Adrenal gland (tissue), 12 donors: ENCODE data around the gene GRB10. TPM values are rescaled to one million over a fixed set of nuclear protein-coding genes. Genes with fewer than 3 reads are reported as not detected.
A peak's percentile ranks its signal among the peaks of the same experiment; 100 is the strongest.
"Not testable (repeated sequence)": the region's sequence is repeated elsewhere in the genome, so short reads cannot be mapped to it uniquely, and the experiment has no call there.

Experiments used
- DNase-seq, 7 donors: peaks; one replicate each; pipeline ENCODE4 v3.0.0-alpha.2; 2019 to 2020
- H3K27ac ChIP-seq, 5 donors: fragments of 200-600 bp; sonication (generic) in 4 of 5; 1 replicate in 3 of 5; 2 replicates in 2 of 5; pipeline versions ENCODE4 v1.5.1 to v1.8.0; 2016 to 2020; ENCODE audit warnings: mild to moderate bottlenecking in 1 of 5
- H3K27me3 ChIP-seq: fragments of 200-600 bp; 2 replicates; pipeline ENCODE4 v1.8.0; 2021
- H3K36me3 ChIP-seq, 2 donors: fragments of 200-600 bp; replicated peaks in 1 of 2; 1 replicate in 1 of 2; 2 replicates in 1 of 2; pipeline versions ENCODE4 v1.5.1 to v1.8.0; 2018 to 2022
- H3K4me1 ChIP-seq, 2 donors: fragments of 200-600 bp; replicated peaks in 1 of 2; 1 replicate in 1 of 2; 2 replicates in 1 of 2; pipeline versions ENCODE4 v1.5.1 to v1.8.0; 2018 to 2021
- H3K4me3 ChIP-seq, 4 donors: fragments of 200-600 bp; sonication (generic) in 3 of 4; one replicate each; pipeline ENCODE4 v1.5.1; 2016 to 2018
- H3K9me3 ChIP-seq, 3 donors: fragments of 200-600 bp; sonication (generic) in 1 of 3; replicated peaks in 1 of 3; 1 replicate in 2 of 3; 2 replicates in 1 of 3; pipeline versions ENCODE4 v1.5.1 to v1.8.0; 2016 to 2021
- POLR2A ChIP-seq, 2 donors: fragments of 450-650 bp; IDR thresholded peaks; one replicate each; pipeline ENCODE4 v1.6.1; 2017; ENCODE audit warnings: antibody characterized with exemption in 2 of 2, mild to moderate bottlenecking in 2 of 2, moderate library complexity in 1 of 2
- WGBS, 4 donors: extraction: QIAGEN DNeasy Blood & Tissue Kit in 2 of 4; methylation state at CpG; one replicate each; pipeline versions ENCODE4 v1.1.5 to v1.1.7; 2013 to 2017; 5-methylcytosine and 5-hydroxymethylcytosine counted together
- intact Hi-C, 2 donors: fragments of 100-400 bp; cut with DNase I; formaldehyde crosslinking; loops; one replicate each; pipeline versions ENCODE4 v1.14.1 to v1.15.0; 2022 to 2023
- polyA plus RNA-seq, 3 donors: library from polyadenylated mRNA; stranded (reverse); fragments of 200-250 nt in 2 of 3; fragments of 350-450 nt in 1 of 3; fragmentation: Illumina TruSeq in 1 of 3; extraction: RNeasy Lipid Tissue Mini Kit (QIAGEN cat#74804) in 1 of 3; gene quantifications; one replicate each; pipeline ENCODE4 v1.2.3, GENCODE V29; 2013 to 2014
- total RNA-seq, 9 donors: library from RNA; depleted of rRNA in 4 of 9; stranded (reverse); fragments of >200 nt in 4 of 9; fragments of 120-200 nt in 1 of 9; fragmentation: NEBNext Ultra II Directional in 1 of 9; extraction: Animal tissue kit (Norgen Biotek cat#: 25700) in 1 of 9; gene quantifications; one replicate each; pipeline versions ENCODE4 v1.1.0 to v1.2.4, GENCODE V29; 2013 to 2023
- TF ChIP-seq, protein P1 (sequence below), 6 experiments: fragments of 450-650 bp in 4 of 6; fragments of 200-600 bp in 2 of 6; sonication (generic) in 1 of 6; IDR thresholded peaks; 1 replicate in 5 of 6; 2 replicates in 1 of 6; pipeline versions ENCODE4 v1.5.1 to v1.8.0; 2016 to 2021; ENCODE audit warnings: antibody characterized with exemption in 6 of 6, mild to moderate bottlenecking in 2 of 6, moderate library complexity in 1 of 6
- donor health status: healthy with polysubstance abuse.
- donor health status: Bipolar disorder and iron deficiency.
- donor health status: DM: yes; HTN: yes; CAD: no.
- donor health status: DM: no; HTN: no; CAD: no.
- donor health status: DM: no; HTN: no; CAD: no.
- donor health status: DM: yes; HTN: yes; CAD: no.

Gene GRB10
- total and polyA plus RNA-seq, 12 donors: 33.5 to 158 (median 67.3) TPM

DNA sequence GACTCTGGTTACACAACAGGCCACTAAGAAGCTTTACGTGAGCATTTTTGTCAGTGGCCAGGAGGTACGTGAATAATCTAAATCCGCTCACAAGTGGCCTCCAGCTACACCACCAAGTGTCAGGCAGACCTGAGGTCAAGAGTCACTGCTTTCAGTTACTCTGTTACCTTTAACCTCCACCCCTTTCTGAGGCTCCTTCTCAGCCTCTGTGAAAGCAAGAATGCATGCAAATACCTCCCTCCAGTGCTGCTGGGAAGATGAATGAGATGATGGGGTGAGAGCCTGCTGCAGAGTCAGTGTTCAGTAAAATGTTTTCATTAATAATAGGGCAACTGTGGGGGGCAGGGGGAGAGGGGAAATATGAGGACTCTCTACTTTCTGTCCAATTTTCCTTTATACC, 228.7 kb downstream of the GRB10 start:
- H3K4me1 ChIP-seq: peaks cover 0 to 18% of the 10 kb centered on the region in 2 donors
- TF ChIP-seq POLR2A (IDR thresholded peaks at IDR 0.05): no peak
- TF ChIP-seq, protein P1, sequence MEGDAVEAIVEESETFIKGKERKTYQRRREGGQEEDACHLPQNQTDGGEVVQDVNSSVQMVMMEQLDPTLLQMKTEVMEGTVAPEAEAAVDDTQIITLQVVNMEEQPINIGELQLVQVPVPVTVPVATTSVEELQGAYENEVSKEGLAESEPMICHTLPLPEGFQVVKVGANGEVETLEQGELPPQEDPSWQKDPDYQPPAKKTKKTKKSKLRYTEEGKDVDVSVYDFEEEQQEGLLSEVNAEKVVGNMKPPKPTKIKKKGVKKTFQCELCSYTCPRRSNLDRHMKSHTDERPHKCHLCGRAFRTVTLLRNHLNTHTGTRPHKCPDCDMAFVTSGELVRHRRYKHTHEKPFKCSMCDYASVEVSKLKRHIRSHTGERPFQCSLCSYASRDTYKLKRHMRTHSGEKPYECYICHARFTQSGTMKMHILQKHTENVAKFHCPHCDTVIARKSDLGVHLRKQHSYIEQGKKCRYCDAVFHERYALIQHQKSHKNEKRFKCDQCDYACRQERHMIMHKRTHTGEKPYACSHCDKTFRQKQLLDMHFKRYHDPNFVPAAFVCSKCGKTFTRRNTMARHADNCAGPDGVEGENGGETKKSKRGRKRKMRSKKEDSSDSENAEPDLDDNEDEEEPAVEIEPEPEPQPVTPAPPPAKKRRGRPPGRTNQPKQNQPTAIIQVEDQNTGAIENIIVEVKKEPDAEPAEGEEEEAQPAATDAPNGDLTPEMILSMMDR (IDR thresholded peaks at IDR 0.05): no peak
- no peaks in the 10 kb centered on the region for H3K36me3 ChIP-seq
- no peak overlapping the region for H3K4me3 ChIP-seq
- H3K27me3 ChIP-seq: no peaks in the 10 kb centered on the region
- no peak overlapping the region for H3K27ac ChIP-seq
- intact Hi-C loops: no loop called here
- 49 to 55% (median 51%) methylated on average over 3 of the region's 3 CpGs for WGBS, 4 donors
- H3K9me3 ChIP-seq: no peaks in the 10 kb centered on the region
- DNase-seq: no peak

DNA sequence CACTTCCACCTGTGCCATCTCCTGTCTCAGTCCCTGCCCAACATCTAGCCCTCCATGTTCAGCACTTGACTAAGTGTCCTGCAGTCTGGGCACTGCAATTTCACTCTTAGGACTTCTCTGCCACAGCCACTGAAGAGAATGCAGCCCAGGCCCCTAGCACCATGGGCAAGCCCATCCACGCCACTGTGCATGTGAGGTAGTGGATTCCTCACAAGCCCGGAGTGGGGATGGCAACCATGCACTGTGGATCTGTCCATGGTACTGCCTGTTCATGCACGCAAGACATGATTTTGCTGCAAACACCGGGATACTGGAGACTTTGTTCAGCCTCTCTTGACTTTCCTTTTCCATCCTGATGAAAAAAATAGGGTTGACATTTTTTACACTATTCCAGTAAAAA, 229.8 kb downstream of the GRB10 start:
- no peak for TF ChIP-seq POLR2A (IDR thresholded peaks at IDR 0.05)
- TF ChIP-seq, protein P1 (IDR thresholded peaks at IDR 0.05): no peak
- peaks cover 0 to 18% of the 10 kb centered on the region in 2 donors for H3K4me1 ChIP-seq
- DNase-seq: peak; percentile 43 to 60 (median 57)
- no peaks in the 10 kb centered on the region for H3K9me3 ChIP-seq
- no peaks in the 10 kb centered on the region for H3K36me3 ChIP-seq
- H3K27me3 ChIP-seq: no peaks in the 10 kb centered on the region
- WGBS, 4 donors: 19 to 30% (median 25%) methylated on average over 4 of the region's 4 CpGs
- no peak overlapping the region for H3K27ac ChIP-seq
- intact Hi-C loops: no loop called here
- H3K4me3 ChIP-seq: no peak overlapping the region

DNA sequence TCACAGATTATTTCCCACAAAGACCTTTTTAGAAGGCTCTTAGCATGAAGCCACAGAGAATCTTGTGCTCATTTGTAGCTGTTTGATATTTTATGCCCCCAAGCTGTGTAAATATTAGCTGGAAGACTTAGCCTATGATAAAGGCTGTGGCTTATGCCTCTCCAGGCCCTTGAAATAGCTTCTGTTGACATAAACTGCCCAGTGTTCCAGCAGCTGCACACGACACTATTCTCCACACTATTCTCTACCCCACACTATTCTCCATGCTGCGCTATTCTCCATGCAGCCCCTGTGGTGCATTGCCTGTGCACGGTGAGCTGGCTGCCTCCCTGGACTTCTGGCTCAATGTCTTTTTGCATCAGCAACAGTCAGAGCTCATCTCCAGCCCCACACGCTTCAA, 230.6 kb downstream of the GRB10 start:
- intact Hi-C loops: no loop called here
- no peaks in the 10 kb centered on the region for H3K27me3 ChIP-seq
- TF ChIP-seq POLR2A (IDR thresholded peaks at IDR 0.05): no peak
- TF ChIP-seq, protein P1 (IDR thresholded peaks at IDR 0.05): no peak
- WGBS, 4 donors: 74 to 78% (median 74%) methylated on average over 4 of the region's 4 CpGs
- H3K36me3 ChIP-seq: no peaks in the 10 kb centered on the region
- H3K4me3 ChIP-seq: no peak overlapping the region
- no peak overlapping the region for H3K27ac ChIP-seq
- peak in 1 of 7 donors; percentile 43 for DNase-seq
- no peaks in the 10 kb centered on the region for H3K9me3 ChIP-seq
- H3K4me1 ChIP-seq: peaks cover 0 to 13% of the 10 kb centered on the region in 2 donors

DNA sequence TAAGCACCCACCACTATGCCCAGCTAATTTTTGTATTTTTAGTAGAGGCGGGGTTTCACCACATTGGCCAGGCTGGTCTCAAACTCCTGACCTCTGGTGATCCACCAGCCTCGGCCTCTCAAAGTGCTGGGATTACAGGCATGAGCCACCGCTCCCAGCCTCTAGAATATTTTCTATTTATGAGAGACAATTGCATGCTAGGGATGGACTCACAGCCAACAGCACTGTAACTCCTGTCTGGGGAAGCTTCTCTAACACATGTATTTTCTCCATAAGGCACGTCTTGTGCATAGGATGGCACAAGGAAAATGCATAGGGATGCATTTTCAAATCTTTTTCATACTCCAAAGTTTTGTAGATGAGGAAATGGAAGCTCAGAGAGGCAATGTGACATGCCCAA, 237.1 kb downstream of the GRB10 start:
- H3K9me3 ChIP-seq, H3K27me3 ChIP-seq, DNase-seq, intact Hi-C loops, H3K36me3 ChIP-seq, H3K27ac ChIP-seq, H3K4me3 ChIP-seq, H3K4me1 ChIP-seq: not testable (repeated sequence)
- 88 to 92% (median 90%) methylated on average over 4 of the region's 4 CpGs for WGBS, 4 donors

DNA sequence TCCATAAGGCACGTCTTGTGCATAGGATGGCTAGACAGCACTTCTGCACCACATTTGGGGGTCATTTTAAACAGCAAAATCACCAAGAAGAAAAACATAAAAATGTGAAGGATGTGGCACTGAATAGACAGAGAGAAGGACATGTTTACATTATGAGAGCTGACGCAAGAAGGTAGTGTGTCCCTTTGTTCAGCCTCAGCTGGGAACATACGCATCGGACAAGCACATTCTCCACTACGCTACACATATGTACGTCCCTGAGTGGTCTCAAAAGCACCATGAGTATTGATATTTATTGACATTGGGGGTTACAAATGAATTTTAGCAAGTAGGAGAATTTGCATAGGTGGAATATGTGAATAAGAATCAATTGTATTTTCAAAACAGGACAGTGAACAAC, 237.7 kb downstream of the GRB10 start:
- intact Hi-C loops: no loop called here
- Histone ChIP-seq H3K36me3 (no peaks in the 10 kb centered on the region), H3K4me1 (no peaks in the 10 kb centered on the region), H3K27me3 (no peaks in the 10 kb centered on the region), H3K27ac (no peak overlapping the region), H3K9me3 (no peaks in the 10 kb centered on the region), H3K4me3 (no peak overlapping the region)
- no peak for DNase-seq
- TF ChIP-seq, protein P1 (IDR thresholded peaks at IDR 0.05): no peak
- TF ChIP-seq POLR2A (IDR thresholded peaks at IDR 0.05): no peak
- WGBS, 4 donors: 77 to 88% (median 81%) methylated on average over 6 of the region's 6 CpGs
